GM18502 (cell line): ENCODE measurements around the gene ZNF431.
"Not testable (repeated sequence)": the region's sequence is repeated elsewhere in the genome, so short reads cannot be mapped to it uniquely, and the experiment has no call there.

Experiments used
- ATAC-seq: cut with Tn5 transposase; IDR thresholded peaks from one replicate; pipeline ENCODE4 v1.9.1; 2021; ENCODE audit warnings: mild to moderate bottlenecking; ENCODE audit not compliant: unreplicated experiment, poor library complexity

ZNF431 gene

GRCh38 chr19:21143428-21143827 is 1.6 kb downstream of the ZNF431 start:
- ATAC-seq = no peak

GRCh38 chr19:21143854-21144253 is 2.0 kb downstream of the ZNF431 start:
- ATAC-seq = no peak

- no peak for ATAC-seq
Measured at GRCh38 chr19:21147540-21147939, 5.7 kb downstream of the ZNF431 start.

- ATAC-seq = no peak
Measured at GRCh38 chr19:21148681-21149080, 6.8 kb downstream of the ZNF431 start.

GRCh38 chr19:21149877-21150276 is 8.0 kb downstream of the ZNF431 start:
- ATAC-seq = no peak

GRCh38 chr19:21151460-21151859 is 9.6 kb downstream of the ZNF431 start:
- no peak for ATAC-seq

- no peak for ATAC-seq
Measured at GRCh38 chr19:21158523-21159135, 16.8 kb downstream of the ZNF431 start.

- ATAC-seq = no peak
Measured at GRCh38 chr19:21164541-21164940, 22.7 kb downstream of the ZNF431 start.

GRCh38 chr19:21166436-21166835 is 24.6 kb downstream of the ZNF431 start:
- no peak for ATAC-seq

- ATAC-seq = no peak
Measured at GRCh38 chr19:21197590-21198295, 55.9 kb downstream of the ZNF431 start.

- ATAC-seq = no peak
Measured at GRCh38 chr19:21202865-21203494, 61.1 kb downstream of the ZNF431 start.

- no peak for ATAC-seq
Measured at GRCh38 chr19:21210037-21210621, 68.3 kb downstream of the ZNF431 start.

- no peak for ATAC-seq
Measured at GRCh38 chr19:21221693-21222092, 79.9 kb downstream of the ZNF431 start.

GRCh38 chr19:21229938-21230337 is 88.1 kb downstream of the ZNF431 start:
- ATAC-seq = not testable (repeated sequence)

GRCh38 chr19:21233691-21234090 is 91.9 kb downstream of the ZNF431 start:
- no peak for ATAC-seq

- ATAC-seq = not testable (repeated sequence)
Measured at GRCh38 chr19:21236751-21237150, 94.9 kb downstream of the ZNF431 start.

- no peak for ATAC-seq
Measured at GRCh38 chr19:21238670-21239069, 96.8 kb downstream of the ZNF431 start.
